ENCODE data around the gene LMBRD2. TPM values are rescaled to one million over a fixed set of nuclear protein-coding genes. Genes with fewer than 3 reads are reported as not detected.

The LMBRD2 gene
- total RNA-seq, 1 donor from 2014 or later: 6.9 TPM

GRCh38 chr5:36108758-36109460 is 42.8 kb downstream of the LMBRD2 start:
- no peak for DNase-seq (ENCODE audit: low spot score, unreplicated experiment)
- Mint-ChIP-seq H3K4me1 (ENCODE audit: low read depth) (peaks cover 22% of the 10 kb centered on the region), H3K36me3 (ENCODE audit: insufficient read depth) (peaks cover 10% of the 10 kb centered on the region), H3K4me3 (ENCODE audit: low read depth) (no peak overlapping the region), H3K27ac (no peak overlapping the region), H3K9me3 (ENCODE audit: low read depth) (no peaks in the 10 kb centered on the region), H3K27me3 (no peaks in the 10 kb centered on the region)
- TF ChIP-seq, protein P1, sequence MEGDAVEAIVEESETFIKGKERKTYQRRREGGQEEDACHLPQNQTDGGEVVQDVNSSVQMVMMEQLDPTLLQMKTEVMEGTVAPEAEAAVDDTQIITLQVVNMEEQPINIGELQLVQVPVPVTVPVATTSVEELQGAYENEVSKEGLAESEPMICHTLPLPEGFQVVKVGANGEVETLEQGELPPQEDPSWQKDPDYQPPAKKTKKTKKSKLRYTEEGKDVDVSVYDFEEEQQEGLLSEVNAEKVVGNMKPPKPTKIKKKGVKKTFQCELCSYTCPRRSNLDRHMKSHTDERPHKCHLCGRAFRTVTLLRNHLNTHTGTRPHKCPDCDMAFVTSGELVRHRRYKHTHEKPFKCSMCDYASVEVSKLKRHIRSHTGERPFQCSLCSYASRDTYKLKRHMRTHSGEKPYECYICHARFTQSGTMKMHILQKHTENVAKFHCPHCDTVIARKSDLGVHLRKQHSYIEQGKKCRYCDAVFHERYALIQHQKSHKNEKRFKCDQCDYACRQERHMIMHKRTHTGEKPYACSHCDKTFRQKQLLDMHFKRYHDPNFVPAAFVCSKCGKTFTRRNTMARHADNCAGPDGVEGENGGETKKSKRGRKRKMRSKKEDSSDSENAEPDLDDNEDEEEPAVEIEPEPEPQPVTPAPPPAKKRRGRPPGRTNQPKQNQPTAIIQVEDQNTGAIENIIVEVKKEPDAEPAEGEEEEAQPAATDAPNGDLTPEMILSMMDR (IDR thresholded peaks at IDR 0.05; ENCODE audit: unreplicated experiment): no peak

GRCh38 chr5:36105819-36106218 is 45.9 kb downstream of the LMBRD2 start:
- Mint-ChIP-seq H3K27ac (no peak overlapping the region), H3K36me3 (ENCODE audit: insufficient read depth) (peaks cover 10% of the 10 kb centered on the region), H3K4me1 (ENCODE audit: low read depth) (peaks cover 8% of the 10 kb centered on the region), H3K4me3 (ENCODE audit: low read depth) (no peak overlapping the region), H3K27me3 (no peaks in the 10 kb centered on the region), H3K9me3 (ENCODE audit: low read depth) (no peaks in the 10 kb centered on the region)
- no peak for DNase-seq (ENCODE audit: low spot score, unreplicated experiment)
- TF ChIP-seq, protein P1 (IDR thresholded peaks at IDR 0.05; ENCODE audit: unreplicated experiment): no peak

- no peak overlapping the region for H3K4me3 Mint-ChIP-seq (ENCODE audit: low read depth)
- peaks cover 4% of the 10 kb centered on the region for H3K4me1 Mint-ChIP-seq (ENCODE audit: low read depth)
- H3K36me3 Mint-ChIP-seq (ENCODE audit: insufficient read depth): peaks cover 2% of the 10 kb centered on the region
- no peaks in the 10 kb centered on the region for H3K27me3 Mint-ChIP-seq
- H3K27ac Mint-ChIP-seq: peak overlapping the region; percentile 68
- peaks cover 6% of the 10 kb centered on the region for H3K9me3 Mint-ChIP-seq (ENCODE audit: low read depth)
- TF ChIP-seq, protein P1 (IDR thresholded peaks at IDR 0.05; ENCODE audit: unreplicated experiment): no peak
- DNase-seq (ENCODE audit: low spot score, unreplicated experiment): no peak
These were observed 51.9 kb downstream of the LMBRD2 start for GRCh38 chr5:36099748-36100147.

DNA sequence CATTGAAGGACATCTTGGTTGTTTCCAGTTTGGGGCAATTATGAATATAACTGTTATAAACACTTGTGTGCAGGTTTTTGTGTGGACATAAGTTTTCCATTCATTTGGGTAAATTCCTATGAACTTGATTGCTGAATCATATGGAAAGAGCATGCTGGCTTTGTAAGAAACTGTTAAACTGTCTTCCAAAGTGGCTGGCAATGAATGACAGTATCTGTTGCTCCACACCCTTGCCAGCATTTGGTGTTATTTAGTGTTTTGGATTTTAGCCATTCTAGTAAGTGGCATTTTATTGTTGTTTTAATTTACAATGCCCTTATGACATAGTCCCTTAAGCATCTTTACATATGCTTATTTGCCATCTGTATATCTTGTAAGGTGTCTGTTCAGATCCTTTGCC is 55.2 kb downstream of the LMBRD2 start:
- H3K4me1 Mint-ChIP-seq (ENCODE audit: low read depth): peaks cover 4% of the 10 kb centered on the region
- H3K36me3 Mint-ChIP-seq (ENCODE audit: insufficient read depth): peaks cover 2% of the 10 kb centered on the region
- TF ChIP-seq, protein P1 (IDR thresholded peaks at IDR 0.05; ENCODE audit: unreplicated experiment): no peak
- DNase-seq (ENCODE audit: low spot score, unreplicated experiment): no peak
- peaks cover 9% of the 10 kb centered on the region for H3K9me3 Mint-ChIP-seq (ENCODE audit: low read depth)
- H3K4me3 Mint-ChIP-seq (ENCODE audit: low read depth): no peak overlapping the region
- no peaks in the 10 kb centered on the region for H3K27me3 Mint-ChIP-seq
- no peak overlapping the region for H3K27ac Mint-ChIP-seq

- Mint-ChIP-seq H3K27ac (peak overlapping the region; percentile 6), H3K4me3 (ENCODE audit: low read depth) (no peak overlapping the region), H3K27me3 (no peaks in the 10 kb centered on the region), H3K9me3 (ENCODE audit: low read depth) (peaks cover 6% of the 10 kb centered on the region), H3K36me3 (ENCODE audit: insufficient read depth) (no peaks in the 10 kb centered on the region), H3K4me1 (ENCODE audit: low read depth) (no peaks in the 10 kb centered on the region)
- no peak for DNase-seq (ENCODE audit: low spot score, unreplicated experiment)
- TF ChIP-seq, protein P1 (IDR thresholded peaks at IDR 0.05; ENCODE audit: unreplicated experiment): peak; percentile 43
These were observed 61.7 kb downstream of the LMBRD2 start for GRCh38 chr5:36089989-36090388.

All from progenitor cell of endocrine pancreas (in vitro differentiated cells).